DOHH2 (cell line): ENCODE results near the gene MRPS2.
"Not testable (repeated sequence)": the region's sequence is repeated elsewhere in the genome, so short reads cannot be mapped to it uniquely, and the experiment has no call there.

Experiments
- H3F3A ChIP-seq: fragments of 200-600 bp; sonication (generic), shearing (Covaris generic); 2 replicates; pipeline ENCODE4 v1.6.0; 2016; ENCODE audit warnings: antibody characterized with exemption, mild to moderate bottlenecking; ENCODE audit not compliant: control insufficient read depth, insufficient read depth
- H3K27ac ChIP-seq: fragments of 200-600 bp; sonication (generic); 2 replicates; pipeline ENCODE4 v1.5.1; 2014; ENCODE audit warnings: low read depth, mild to moderate bottlenecking, low read length, moderate library complexity
- H3K27me3 ChIP-seq: fragments of 200-600 bp; sonication (generic); 2 replicates; pipeline ENCODE4 v1.6.1; 2014; ENCODE audit warnings: mild to moderate bottlenecking, low read length, mixed read lengths; ENCODE audit not compliant: control insufficient read depth
- H3K36me3 ChIP-seq: fragments of 200-600 bp; sonication (generic); 2 replicates; pipeline ENCODE4 v1.6.1; 2014; ENCODE audit warnings: mild to moderate bottlenecking, low read length, moderate library complexity, mixed read lengths; ENCODE audit not compliant: control insufficient read depth
- H3K4me1 ChIP-seq: fragments of 200-600 bp; sonication (generic); 2 replicates; pipeline ENCODE4 v1.6.1; 2014; ENCODE audit warnings: mild to moderate bottlenecking, low read length, mixed read lengths; ENCODE audit not compliant: control insufficient read depth
- H3K4me2 ChIP-seq: fragments of 200-600 bp; sonication (generic); 2 replicates; pipeline ENCODE4 v1.6.0; 2014; ENCODE audit warnings: mild to moderate bottlenecking, low read length, moderate library complexity
- H3K4me3 ChIP-seq: fragments of 200-600 bp; sonication (generic); 2 replicates; pipeline ENCODE4 v1.5.1; 2014; ENCODE audit warnings: mild to moderate bottlenecking, low read length, mixed read lengths
- H3K79me2 ChIP-seq: fragments of 200-600 bp; sonication (generic); 2 replicates; pipeline ENCODE4 v1.6.1; 2014; ENCODE audit warnings: mild to moderate bottlenecking, low read length, mixed read lengths; ENCODE audit not compliant: control insufficient read depth
- H3K9me2 ChIP-seq: fragments of 200-600 bp; sonication (generic); replicated peaks from 2 replicates; pipeline ENCODE4 v1.6.1; 2014; ENCODE audit warnings: mild to moderate bottlenecking, low read length, mixed read lengths; ENCODE audit not compliant: control insufficient read depth
- H3K9me3 ChIP-seq: fragments of 200-600 bp; sonication (generic); 2 replicates; pipeline ENCODE4 v1.6.1; 2014; ENCODE audit warnings: antibody characterized with exemption, low read length, mixed read lengths; ENCODE audit not compliant: control insufficient read depth, insufficient read depth
- H4K20me1 ChIP-seq: fragments of 200-600 bp; sonication (generic); 2 replicates; pipeline ENCODE4 v1.6.0; 2014; ENCODE audit warnings: low read depth, mild to moderate bottlenecking, antibody characterized with exemption, low read length, moderate library complexity; ENCODE audit not compliant: control insufficient read depth, insufficient read depth
- EZH2phosphoT487 ChIP-seq: fragments of 200-600 bp; sonication (generic); IDR thresholded peaks from 2 replicates; pipeline ENCODE4 v1.6.1; 2017; ENCODE audit warnings: borderline replicate concordance, mild to moderate bottlenecking, antibody characterized with exemption, low read length, moderate library complexity, mixed read lengths
- TF ChIP-seq, protein P1 (sequence below): fragments of 200-600 bp; sonication (generic); IDR thresholded peaks from one replicate; pipeline ENCODE4 v1.5.1; 2014; ENCODE audit warnings: antibody characterized with exemption, mild to moderate bottlenecking, low read depth, low read length; ENCODE audit not compliant: poor library complexity, severe bottlenecking

The MRPS2 gene

GRCh38 chr9:135500525-135501260, at the start of gene MRPS2:
MRPS2 (plus strand) TSS chr9:135500682; CDS start chr9:135500711, 29 bp downstream.
- Histone ChIP-seq H3K9me3 (no peaks in the 10 kb centered on the region), H3K4me2 (peak within 1 kb of the TSS; percentile 100), H3K36me3 (peaks cover 49% of the 10 kb centered on the region), H3K9me2 (no peaks in the 10 kb centered on the region), H4K20me1 (peaks cover 17% of the 10 kb centered on the region), H3K27ac (peak within 1 kb of the TSS; percentile 55), H3K4me1 (peaks cover 25% of the 10 kb centered on the region), H3K4me3 (peak within 1 kb of the TSS; percentile 93), H3K27me3 (peaks cover 9% of the 10 kb centered on the region), H3F3A (no peaks in the 10 kb centered on the region), H3K79me2 (peaks cover 30% of the 10 kb centered on the region)
- TF ChIP-seq, protein P1, sequence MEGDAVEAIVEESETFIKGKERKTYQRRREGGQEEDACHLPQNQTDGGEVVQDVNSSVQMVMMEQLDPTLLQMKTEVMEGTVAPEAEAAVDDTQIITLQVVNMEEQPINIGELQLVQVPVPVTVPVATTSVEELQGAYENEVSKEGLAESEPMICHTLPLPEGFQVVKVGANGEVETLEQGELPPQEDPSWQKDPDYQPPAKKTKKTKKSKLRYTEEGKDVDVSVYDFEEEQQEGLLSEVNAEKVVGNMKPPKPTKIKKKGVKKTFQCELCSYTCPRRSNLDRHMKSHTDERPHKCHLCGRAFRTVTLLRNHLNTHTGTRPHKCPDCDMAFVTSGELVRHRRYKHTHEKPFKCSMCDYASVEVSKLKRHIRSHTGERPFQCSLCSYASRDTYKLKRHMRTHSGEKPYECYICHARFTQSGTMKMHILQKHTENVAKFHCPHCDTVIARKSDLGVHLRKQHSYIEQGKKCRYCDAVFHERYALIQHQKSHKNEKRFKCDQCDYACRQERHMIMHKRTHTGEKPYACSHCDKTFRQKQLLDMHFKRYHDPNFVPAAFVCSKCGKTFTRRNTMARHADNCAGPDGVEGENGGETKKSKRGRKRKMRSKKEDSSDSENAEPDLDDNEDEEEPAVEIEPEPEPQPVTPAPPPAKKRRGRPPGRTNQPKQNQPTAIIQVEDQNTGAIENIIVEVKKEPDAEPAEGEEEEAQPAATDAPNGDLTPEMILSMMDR: peak; percentile 71
- TF ChIP-seq EZH2phosphoT487: no peak

- H3K79me2 ChIP-seq: no peaks in the 10 kb centered on the region
- H3K4me1 ChIP-seq: no peaks in the 10 kb centered on the region
- H3K27ac ChIP-seq: no peak overlapping the region
- no peaks in the 10 kb centered on the region for H3K36me3 ChIP-seq
- H3K9me2 ChIP-seq: no peaks in the 10 kb centered on the region
- H3F3A ChIP-seq: no peaks in the 10 kb centered on the region
- H4K20me1 ChIP-seq: no peaks in the 10 kb centered on the region
- TF ChIP-seq EZH2phosphoT487: no peak
- TF ChIP-seq, protein P1: no peak
- no peaks in the 10 kb centered on the region for H3K27me3 ChIP-seq
- no peaks in the 10 kb centered on the region for H3K9me3 ChIP-seq
- H3K4me2 ChIP-seq: no peak overlapping the region
- no peak overlapping the region for H3K4me3 ChIP-seq
Observed at GRCh38 chr9:135450956-135451355, 49.5 kb upstream of the MRPS2 start.

DNA sequence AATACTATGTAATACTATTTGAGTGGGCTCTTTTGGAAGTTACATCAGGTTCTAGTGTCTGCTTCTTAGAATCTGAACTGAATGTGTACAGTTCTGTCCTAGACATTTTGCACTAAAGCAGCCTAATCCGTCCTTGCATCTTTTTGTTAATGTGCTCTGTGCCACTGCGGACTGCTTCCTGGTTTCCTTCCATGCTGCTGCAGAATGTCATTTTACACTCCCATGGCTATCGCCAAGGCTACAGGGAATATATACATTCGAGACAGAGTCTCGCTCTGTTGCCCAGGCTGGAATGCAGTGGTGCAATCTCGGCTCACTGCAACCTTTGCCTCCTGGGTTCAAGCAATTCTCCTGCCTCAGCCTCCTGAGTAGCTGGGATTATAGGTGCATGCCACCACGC, 48.6 kb upstream of the MRPS2 start:
- H3K79me2 ChIP-seq, H3K36me3 ChIP-seq, H3K27me3 ChIP-seq: not testable (repeated sequence)

DNA sequence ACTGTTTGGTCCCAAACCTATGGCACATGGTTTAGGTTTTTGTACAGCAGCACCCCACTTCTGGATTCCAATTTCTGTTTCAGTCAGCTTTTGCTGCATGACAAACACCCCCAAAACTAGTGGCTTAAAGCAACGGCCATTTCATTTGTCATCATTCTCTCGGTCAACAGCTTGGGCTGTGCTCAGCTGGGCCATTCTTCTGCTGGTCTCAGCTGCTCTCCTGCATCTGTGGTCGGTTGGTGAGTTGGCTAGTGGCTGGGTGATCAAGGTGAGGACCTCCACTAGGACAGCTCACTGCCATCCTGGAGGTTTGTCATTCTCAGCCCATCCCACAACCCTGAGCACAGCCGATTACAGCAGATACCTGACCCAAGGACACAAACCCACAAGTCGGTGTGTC, 45.7 kb upstream of the MRPS2 start:
- no peak overlapping the region for H3K4me2 ChIP-seq
- no peaks in the 10 kb centered on the region for H3K36me3 ChIP-seq
- no peaks in the 10 kb centered on the region for H3K79me2 ChIP-seq
- TF ChIP-seq, protein P1: no peak
- no peak for TF ChIP-seq EZH2phosphoT487
- no peak overlapping the region for H3K27ac ChIP-seq
- H4K20me1 ChIP-seq: no peaks in the 10 kb centered on the region
- H3K4me1 ChIP-seq: no peaks in the 10 kb centered on the region
- H3F3A ChIP-seq: no peaks in the 10 kb centered on the region
- no peaks in the 10 kb centered on the region for H3K27me3 ChIP-seq
- no peaks in the 10 kb centered on the region for H3K9me2 ChIP-seq
- H3K9me3 ChIP-seq: no peaks in the 10 kb centered on the region
- no peak overlapping the region for H3K4me3 ChIP-seq

More for the DNA sequence above, 48.6 kb upstream of the MRPS2 start:
- H3K4me3 ChIP-seq, H3K9me2 ChIP-seq, H4K20me1 ChIP-seq, H3K4me1 ChIP-seq, H3F3A ChIP-seq, H3K9me3 ChIP-seq, H3K27ac ChIP-seq, H3K4me2 ChIP-seq: not testable (repeated sequence)
